Measurements from ENCODE around the gene CACHD1.
"Not testable (repeated sequence)": the region's sequence is repeated elsewhere in the genome, so short reads cannot be mapped to it uniquely, and the experiment has no call there.

The CACHD1 gene

DNA sequence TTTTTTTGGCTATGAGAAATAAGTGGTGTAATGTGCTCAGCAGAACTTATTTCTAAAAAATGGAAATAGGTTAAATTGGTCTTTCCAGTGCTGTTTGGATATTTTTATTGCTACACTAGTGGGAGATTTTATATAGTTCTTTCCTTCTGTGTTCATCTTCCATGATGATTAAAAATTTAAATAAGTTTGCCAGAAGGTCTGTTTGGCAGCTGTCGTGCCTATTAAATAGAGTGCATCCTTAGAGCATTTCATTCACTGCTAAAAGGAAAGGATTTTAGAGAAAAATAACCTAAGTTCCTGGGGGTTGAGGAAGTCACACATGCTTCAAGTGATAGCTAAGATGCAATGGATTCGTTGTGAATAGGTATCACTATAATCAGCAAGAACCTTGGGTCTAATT, 245.3 kb downstream of the CACHD1 start:
- DNase-seq: no peak

DNA sequence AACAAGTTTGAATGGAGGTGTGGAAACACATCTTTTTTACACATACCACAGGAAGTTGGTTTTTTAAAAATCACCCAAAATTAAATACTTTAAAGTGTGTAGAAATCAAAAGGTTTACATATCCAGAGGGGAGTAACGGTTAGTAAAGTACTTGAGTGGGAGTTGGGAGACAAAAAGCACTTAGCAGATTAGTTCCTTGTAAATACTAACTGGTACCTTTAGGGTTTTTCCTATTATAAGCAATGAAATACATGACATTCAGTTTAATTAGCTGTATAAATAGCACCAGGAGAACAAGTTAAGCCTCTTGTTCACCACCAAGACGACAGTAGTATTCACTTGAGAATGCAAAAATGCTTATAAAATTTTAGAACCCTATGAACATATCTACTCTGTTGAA, 251.2 kb downstream of the CACHD1 start:
- DNase-seq: no peak

DNA sequence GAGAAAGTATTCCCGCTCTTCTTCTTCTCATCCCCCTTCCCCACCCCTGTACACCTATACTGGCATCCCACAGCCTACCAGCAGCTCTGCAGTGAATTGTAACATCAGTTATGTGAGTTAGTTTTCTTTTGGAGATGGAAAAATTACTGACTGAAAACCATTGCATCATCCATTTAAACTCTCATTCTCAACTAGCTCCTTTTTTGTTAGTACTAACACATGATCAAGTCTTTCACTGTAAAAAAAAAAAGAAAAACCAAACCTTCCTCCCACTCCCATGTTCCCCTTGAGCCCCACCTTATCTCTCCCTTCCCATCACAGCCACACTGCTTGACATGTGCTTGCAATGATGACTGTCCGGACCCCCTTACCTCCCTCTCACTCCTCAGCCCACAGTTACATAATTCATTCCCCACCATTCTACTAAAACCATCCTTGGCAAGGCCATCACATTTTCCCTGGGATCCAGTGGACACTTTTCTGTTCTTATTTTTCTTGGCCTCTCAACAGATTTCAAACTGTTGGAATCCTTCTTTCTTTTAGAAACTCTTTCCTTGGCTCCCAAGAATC, 251.7 kb downstream of the CACHD1 start:
- DNase-seq: no peak

DNA sequence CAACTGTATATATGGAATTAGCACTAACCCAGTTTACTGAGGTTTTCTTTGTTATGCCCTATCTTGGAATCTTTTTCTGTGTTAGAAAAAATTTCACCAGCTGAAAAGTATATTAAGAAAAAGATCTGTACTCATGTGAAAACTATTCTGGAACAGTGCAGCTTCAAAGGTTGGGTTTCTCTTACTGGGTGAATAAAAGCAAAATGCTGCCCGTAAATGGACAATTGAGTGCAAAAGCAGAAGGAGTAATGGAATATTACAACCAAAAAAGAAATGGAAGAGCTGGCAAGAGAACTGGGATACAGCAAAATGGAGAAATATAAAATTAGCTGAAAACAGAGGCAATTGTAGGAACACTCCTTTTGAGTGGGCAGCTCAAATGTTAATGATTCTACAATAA, 257.9 kb downstream of the CACHD1 start:
- DNase-seq: no peak

DNA sequence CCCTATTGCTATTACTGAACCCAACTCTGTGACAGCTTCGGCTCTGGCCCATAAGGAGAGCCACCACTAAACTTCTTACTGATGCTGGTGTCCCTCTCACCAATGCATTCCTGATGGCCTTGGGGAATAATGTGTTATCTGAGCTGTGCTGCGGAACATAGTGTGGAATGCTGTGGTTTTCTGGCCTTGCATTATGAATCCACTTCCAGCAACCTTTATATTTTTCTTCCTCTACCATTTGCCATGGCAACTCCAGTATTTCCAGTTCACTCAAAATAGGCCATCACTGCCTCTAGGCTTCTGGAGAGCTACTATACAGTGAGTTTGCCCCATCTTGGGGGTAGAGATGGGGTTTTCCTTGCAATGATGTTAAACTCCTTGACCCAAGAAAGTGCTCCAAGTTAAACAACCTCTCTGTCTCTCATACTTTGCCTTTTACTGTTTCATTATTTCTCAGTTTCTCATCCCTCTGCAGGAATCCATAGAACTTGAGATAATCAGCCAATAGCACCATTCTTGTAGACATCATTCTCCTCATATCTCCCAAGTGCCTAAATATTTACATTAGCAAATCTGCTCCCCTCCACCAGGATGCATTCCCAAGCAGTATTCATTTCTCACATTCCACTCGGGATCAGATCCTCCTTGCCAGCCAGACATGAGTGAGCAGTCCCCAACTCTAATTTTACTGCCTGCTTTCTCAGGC, 263.8 kb downstream of the CACHD1 start:
- no peak for DNase-seq

DNA sequence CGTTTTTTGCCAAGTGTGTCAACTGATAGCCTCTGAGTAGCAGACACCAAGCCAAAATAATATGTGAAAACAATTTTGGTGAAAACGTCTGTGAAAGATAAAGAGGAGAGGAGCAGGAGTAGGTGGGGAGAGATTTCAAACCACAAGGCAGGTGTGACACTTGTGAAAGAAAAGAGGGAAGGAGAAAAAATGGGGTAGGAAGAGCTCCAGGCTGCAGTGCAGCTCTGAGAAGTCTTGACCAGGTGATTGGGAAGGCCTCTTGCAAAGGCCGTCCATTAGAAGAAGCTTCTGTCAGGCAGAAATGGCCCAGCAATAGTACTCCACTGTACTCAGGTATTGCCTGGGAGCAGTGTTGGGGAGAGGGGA, 264.3 kb downstream of the CACHD1 start:
- DNase-seq: no peak

DNA sequence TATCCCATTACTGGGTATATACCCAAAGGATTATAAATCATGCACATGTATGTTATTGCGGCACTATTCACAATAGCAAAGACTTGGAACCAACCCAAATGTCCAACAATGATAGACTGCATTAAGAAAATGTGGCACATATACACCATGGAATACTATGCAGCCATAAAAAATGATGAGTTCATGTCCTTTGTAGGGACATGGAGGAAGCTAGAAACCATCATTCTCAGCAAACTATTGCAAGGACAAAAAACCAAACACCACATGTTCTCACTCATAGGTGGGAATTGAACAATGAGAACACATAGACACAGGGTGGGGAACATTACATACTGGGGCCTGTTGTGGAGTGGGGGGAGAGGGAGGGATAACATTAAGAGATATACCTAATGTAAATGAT, 270.8 kb downstream of the CACHD1 start:
- not testable (repeated sequence) for DNase-seq

All from right forelimb (tissue), 1 donor.